Measurements from ENCODE around the gene TMPRSS7.

Gene TMPRSS7, protein sequence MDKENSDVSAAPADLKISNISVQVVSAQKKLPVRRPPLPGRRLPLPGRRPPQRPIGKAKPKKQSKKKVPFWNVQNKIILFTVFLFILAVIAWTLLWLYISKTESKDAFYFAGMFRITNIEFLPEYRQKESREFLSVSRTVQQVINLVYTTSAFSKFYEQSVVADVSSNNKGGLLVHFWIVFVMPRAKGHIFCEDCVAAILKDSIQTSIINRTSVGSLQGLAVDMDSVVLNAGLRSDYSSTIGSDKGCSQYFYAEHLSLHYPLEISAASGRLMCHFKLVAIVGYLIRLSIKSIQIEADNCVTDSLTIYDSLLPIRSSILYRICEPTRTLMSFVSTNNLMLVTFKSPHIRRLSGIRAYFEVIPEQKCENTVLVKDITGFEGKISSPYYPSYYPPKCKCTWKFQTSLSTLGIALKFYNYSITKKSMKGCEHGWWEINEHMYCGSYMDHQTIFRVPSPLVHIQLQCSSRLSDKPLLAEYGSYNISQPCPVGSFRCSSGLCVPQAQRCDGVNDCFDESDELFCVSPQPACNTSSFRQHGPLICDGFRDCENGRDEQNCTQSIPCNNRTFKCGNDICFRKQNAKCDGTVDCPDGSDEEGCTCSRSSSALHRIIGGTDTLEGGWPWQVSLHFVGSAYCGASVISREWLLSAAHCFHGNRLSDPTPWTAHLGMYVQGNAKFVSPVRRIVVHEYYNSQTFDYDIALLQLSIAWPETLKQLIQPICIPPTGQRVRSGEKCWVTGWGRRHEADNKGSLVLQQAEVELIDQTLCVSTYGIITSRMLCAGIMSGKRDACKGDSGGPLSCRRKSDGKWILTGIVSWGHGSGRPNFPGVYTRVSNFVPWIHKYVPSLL

DNA sequence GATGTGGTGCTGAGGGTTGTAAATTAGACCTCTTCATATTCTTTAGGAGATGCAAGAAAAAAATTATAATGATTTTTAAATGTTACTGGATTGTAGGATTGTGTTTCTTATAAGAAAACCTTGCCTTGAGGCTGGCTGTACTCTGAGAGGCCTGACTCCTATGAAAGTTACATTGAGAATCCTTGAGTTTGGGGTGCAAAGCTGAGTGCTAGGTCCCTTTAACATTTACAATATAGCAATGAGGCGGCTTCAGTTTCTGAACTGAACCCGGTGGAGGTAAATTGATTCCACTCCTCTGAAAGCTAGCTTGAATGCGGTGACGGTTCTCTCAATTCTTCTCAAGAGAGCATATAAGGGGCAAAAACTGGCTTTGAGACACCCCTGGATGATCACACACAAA is at the start of gene TMPRSS7:
Gene TMPRSS7 (plus strand): TSS at position 301 of the 400 bp plus-strand sequence. CDS start 110 bp downstream, outside the sequence.
- no peak for DNase-seq (ENCODE audit: low spot score)

DNA sequence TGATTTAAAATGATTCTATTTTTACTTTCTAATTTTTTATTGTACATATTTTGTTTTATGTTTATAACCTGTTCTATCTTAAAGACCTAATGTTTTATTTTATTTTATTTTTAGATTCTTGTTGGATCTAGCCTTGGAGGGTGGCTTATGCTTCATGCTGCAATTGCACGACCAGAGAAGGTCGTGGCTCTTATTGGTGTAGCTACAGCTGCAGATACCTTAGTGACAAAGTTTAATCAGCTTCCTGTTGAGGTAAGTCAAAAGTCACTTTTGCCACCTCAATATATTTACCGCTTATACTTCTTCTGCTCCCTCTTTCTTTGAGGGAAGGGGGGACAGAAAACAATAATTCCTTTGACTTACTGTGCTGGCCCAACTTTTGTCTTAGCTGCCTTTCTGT is 47.7 kb upstream of the TMPRSS7 start:
- DNase-seq (ENCODE audit: low spot score): no peak

DNA sequence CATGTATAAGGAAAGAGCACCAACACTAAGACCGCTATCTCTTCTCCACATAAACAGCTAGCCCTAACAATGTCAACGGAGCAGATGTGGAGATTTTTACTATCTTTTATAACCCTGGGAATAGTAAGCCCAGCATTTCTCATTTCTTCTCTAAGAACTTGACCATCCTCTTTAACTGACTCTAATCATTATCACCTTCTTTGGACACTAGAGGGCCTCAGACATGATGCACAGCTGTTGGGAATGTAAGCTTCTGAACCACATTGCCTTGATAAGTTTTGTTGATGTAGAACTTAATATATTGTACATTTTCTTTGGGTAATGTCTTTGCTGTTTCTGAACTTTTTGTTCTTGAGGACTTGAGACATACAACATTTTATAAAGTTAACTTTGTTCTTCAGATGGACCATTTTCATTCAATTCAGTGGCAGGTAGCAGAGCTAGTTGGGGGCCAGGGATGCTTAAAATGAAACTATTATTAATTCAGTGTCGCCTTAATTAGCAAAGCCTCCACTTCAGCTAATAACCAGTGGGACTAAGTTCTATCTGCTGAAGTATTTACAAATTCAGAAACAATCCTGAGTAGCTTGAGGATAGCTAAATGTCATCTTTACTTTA is 45.4 kb upstream of the TMPRSS7 start:
- DNase-seq (ENCODE audit: low spot score): peak; percentile 61

DNA sequence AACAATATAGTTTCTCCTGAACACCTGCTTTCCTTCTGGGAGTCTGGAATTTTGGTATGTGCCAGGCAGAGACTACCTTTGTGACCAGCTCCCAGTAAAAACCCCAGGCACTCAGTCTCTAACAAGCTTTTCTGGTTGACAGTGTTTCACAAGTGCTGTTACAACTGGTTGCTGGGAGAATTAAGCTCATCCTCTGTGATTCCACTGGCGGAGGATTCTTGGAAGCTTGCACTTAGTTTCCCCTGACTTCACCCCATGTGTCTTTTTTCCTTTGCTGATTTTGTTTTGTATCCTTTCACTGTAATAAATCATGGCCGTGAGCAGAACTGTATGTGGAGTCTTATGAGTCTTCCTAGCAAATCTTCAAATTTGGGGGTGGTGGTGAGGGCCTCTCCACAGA is 41.5 kb upstream of the TMPRSS7 start:
- no peak for DNase-seq (ENCODE audit: low spot score)

DNA sequence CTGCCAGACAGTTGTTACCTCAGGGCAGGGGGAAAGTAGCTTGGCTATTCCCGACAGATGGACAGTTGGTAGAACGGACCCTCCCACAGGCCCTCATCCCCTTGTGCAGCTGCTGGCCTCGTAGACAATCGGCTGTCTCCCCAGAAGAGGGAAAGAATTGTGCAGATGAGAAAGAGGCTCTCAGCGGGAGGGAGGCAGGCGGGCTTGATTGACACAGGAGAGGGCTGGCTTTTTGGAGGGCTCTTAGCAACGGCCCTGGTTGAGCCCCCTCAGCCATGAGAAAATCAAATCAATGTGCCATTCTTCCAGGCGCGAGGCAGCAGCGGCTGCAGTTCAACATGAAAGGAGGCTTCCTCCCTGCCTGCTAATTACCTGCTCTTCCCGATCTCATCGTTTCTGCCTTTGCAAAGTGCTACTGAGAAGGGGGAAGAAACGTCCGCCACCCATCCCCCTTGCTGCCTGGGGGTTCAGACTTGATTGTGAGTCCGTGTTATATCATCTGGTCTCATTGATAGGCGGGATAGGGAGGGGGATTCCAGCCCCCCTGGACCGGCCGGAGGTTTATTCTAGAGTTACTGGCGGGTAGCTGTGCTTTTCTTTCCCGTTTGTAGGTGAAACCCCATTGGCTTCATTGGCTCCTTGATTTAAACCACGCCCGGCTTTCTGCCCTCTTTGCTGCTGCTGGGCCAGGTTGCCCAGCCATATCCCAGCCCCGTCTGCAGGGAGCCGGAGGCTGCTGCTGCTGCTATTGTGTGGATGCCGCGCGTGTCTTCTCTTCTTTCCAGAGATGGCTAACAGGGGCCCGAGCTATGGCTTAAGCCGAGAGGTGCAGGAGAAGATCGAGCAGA is 35.7 kb upstream of the TMPRSS7 start, which contains the start of gene TAGLN3:
Gene TAGLN3 (plus strand): TSS at position 287 of the 848 bp plus-strand sequence. CDS start 501 bp downstream, at position 788.
- DNase-seq (ENCODE audit: low spot score): no peak

DNA sequence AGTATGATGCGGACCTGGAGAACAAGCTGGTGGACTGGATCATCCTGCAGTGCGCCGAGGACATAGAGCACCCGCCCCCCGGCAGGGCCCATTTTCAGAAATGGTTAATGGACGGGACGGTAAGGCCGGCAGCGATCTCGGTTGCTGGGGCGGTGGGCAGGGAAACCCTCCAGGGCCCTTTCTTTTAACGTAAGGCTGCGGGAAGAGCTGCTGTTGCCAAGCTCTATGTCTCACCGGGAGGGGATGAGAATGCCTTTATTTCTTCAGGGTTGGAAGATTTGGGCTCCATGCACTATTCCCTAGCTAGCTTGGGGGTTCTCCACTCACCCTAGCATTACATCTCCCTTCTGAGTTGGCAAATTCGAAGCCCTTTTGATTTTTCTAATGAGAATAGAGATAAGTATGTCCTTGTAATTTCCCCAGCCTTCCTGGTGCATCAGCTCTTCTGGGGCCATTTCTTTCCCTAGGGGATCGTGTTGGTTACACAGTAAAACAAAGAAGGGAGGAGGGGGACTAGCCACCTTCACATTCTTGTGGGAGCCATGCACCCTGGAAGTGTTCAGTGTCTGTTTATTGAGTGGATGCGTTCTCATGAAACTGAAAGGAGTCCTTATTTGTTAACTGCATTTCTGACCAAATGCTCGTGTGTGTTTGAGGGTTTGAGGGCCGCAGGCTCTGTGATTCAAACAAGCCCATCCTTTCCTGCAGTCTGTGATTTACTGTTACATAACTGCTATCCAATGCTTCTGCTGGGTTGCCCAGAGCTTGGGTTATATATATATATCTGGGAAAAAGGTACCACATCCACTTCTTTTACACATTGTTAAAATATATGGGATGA is 34.8 kb upstream of the TMPRSS7 start:
- no peak for DNase-seq (ENCODE audit: low spot score)

DNA sequence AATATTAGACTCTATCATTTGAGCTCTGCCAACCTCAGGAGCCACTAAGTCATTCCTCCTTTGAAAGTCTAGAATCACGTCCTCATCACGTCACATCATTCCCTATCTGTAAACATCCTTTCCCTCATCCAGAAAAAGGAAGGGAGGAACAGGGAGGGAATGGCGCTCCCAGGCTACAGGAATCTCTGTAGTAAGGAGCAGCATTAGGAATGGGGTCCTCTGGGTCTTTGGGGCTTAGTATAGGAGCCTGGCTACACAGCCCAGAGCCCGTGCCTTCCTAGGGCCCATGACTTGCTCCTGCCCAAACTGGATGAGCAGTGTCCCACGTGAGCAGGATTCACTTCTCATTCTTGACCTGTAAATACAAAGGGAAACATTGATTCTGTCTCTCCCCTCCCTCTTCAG is 34.2 kb upstream of the TMPRSS7 start:
- no peak for DNase-seq (ENCODE audit: low spot score)

DNA sequence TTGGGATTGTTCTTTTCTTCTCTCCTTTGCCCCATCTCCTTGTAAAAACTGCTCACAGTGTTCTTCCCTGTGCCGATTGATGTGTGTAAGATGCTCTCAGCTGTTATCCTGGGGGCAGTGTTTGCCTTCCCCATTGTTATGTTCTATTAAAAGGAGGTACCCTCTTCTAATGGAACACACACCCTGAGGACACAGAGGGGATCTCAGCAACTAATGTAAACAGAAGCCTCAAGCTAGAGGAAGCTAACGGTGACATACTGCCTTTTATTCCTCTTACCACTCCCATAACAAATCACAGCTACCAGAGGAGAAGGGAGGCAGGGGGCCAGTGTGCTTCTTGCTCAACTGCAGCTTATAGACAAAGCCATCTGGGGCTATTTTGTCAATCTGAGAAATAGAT is 33.6 kb upstream of the TMPRSS7 start:
- DNase-seq (ENCODE audit: low spot score): no peak

DNA sequence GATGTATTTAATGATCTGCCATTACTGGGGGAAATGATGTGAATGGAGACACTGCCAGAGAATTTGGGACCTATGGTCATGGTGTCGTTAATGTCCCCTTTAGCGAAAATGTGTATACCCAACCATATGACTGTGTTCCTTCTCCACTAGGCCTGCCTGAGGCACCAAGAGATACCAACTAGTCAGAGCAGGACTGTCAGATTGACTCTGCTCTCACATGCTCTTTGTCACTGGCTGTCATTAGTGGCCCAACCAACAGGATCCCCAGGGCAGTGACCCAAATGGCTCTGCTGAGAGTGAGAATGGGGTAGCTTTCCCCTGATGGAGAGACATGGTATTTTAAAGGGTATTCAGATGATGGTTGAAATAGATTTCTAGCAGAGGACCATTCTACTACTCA is 33.0 kb upstream of the TMPRSS7 start:
- DNase-seq (ENCODE audit: low spot score): no peak

DNA sequence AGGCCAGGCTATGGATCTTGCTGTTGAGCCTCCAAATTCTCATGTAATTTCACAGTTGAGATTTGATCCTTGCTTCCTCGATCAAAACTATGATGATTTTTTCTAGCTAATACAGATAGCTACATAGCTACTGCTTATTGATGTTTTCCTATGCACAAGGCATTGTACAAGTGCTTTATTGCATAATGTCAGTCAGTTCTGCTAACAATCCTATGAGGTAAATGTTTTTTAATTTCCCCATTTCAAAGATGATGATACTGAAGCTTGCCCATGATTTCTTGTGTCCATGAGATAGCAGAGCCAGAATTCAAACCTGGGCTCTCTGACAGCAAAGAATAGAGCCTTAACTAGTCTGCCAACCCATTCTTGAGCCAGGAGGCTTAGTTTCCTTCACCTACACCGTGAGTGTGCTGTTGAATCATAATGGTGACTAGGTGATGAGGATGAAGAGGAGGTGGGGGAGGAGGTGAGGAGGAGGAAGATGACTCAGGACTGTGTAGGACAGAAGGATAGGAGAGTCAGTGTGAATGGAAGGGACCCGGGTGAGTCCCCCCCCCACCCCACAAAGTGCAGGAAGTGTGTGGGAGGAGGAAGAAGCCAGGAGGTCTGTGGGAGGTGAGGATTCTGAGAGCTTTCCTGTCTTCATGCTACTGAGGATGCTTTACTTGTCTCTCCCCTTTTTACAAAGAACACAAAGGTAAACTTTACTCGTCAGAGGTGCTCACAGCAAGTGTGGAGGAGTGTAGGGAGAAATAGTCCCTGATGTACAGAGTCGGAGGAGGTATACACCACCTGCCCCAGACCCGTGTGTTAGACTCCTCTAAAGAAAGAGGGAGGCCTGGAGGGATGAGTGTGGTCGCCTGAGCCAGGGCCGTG is 32.2 kb upstream of the TMPRSS7 start:
- DNase-seq (ENCODE audit: low spot score): peak; percentile 19

DNA sequence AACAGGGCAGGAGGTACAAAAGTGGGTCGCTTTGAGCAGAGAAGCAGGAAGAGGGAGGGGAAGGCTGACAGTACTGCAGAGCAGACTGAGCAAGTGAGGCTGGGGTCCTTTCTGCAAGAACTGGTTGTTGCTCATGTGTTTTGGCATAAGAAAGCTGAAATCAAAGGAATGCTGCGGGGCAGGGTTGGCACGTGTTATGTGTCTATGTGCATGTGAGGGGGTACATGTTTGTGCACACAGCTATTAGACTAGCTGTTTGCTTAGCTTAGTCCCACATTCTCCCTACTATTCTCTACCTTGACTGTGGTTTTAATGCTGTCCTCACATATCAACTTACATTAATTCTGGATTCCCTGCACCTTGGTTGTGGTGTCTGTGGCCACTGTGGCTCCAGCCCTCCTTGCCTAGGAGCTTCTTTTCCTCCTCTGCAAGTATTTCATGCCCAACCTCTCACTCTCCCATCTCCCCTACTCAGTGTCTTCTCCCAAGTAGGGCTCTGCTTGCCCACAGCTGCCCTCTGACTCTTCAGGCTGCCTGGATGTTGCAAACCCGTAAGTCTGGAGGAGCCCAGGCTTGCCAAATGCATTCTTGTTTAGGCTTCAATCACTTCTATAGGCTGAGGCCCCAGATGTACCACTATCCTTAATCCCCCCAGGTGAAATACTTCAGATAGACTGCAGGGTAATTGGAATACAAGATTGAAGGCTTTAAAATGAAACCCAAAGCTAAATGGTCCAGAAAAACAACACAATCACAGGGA is 31.0 kb upstream of the TMPRSS7 start:
- no peak for DNase-seq (ENCODE audit: low spot score)

DNA sequence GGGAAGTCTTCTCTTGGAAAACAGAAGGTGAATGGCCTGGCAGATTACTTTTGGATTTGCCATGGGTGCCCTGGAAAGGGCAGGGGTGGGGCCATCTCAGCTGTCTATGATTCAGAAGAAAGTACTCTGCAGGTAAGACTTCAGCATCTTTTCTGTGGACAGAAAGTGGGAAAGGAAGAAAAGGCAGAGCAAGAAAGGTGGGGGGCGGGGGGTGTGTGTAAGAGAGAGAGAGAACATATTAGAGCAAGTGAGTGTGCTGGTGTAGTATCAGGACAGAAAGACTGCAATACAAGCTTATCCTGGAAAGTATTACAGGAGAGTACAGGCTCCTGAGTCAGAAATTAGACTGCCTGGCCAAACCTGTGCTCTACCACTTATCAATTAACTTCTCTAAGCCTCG is 30.3 kb upstream of the TMPRSS7 start:
- no peak for DNase-seq (ENCODE audit: low spot score)

DNA sequence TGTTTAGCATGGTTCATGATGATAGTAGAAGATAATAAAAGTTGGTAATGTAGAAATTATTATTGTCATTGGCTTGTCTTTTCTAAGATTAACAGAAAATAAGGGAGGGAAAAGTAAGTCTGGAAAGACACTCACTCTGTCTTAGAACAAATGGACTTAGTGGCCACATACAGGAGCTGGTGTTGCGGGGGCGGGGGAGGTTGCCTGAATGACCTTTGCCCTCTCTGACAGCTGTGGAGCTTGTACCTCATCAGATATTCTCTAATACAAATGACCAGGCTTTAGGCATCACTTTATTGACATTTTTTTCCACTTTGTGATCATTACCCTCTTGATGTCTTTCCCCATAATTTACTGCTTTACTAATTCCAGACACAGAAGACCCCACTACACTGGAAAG is 29.9 kb upstream of the TMPRSS7 start:
- DNase-seq (ENCODE audit: low spot score): no peak

DNA sequence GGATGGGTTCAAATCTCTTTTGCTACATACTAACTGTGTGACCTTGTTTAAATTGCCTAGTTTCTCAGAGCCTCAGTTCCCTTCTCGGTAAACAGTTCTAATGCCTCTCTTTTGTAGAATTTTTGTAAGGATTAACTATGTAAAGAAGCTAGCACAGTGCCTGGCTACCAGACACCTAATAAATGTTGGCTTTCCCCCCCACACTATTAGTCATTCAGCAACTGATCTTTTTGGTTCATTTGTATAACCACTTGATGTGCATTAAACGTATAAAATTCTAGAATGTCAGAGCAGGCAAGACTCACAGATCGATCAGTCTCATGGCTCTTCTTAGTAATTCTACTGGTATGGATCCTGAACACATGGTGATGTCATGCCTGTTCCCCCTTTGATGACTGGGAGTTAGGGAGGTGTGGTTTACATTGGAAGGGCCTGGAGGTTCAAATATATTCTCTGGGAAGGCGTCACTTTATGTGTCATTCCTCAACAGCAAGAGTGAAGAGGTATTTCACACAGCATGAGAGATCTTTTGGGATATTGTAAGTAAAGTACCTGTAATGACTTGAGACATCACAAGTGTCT is 29.4 kb upstream of the TMPRSS7 start:
- DNase-seq (ENCODE audit: low spot score): no peak

DNA sequence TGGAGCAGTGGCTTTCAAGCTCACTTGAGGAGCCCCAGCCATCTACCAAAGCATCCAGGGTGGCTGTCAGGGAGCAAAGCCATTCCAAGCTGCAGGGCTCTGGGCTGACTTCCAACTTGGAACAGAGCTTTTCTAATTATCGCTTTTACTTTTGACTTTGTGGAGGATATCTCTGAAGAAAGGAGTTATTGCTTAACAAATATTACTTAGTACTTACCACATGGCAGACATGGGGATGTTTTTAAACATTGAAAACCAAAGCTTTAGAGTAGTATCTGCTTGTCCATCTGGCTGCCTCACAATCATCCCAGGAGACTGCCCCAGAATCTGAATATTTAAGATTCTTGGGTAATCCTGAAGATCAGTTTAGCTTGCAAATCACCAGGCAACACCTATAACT is 26.9 kb upstream of the TMPRSS7 start:
- DNase-seq (ENCODE audit: low spot score): no peak

DNA sequence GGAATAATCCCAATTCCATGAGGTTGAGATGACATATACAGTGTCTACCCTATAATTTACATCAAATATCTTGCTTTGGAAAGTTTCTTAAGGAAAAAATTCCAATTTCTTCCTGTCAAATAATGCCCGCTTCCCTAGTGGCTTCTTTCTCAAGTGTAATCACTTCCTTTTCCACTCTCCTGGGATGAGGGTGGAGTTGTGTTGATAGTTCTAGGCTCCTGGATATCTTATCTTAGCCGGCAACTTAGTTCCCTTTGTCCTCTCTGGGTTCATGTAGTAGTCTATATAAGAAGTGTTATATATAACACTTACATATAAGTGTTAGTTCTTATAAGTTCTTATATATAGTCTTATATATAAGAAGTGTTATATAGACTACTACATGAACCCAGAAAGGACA is 24.9 kb upstream of the TMPRSS7 start:
- no peak for DNase-seq (ENCODE audit: low spot score)

DNA sequence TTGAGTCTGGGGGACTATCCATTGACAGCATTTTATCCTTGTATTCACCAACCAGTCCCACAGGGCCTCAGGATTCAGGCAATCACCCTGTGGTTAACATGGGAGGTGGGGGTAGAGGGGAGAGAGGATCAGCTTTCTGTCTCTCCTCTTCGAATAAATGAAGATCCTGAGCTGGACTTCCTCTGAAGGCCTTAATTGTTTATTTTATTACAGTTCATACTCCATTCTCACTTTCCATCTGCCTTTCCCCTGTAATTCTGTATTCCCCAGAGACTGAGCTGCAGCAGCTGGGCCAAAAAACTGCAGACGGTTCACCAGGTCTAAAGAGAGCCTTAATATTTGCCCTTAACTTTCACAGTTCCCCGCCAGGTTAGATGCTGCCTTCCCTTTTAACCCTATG is 23.9 kb upstream of the TMPRSS7 start:
- no peak for DNase-seq (ENCODE audit: low spot score)

DNA sequence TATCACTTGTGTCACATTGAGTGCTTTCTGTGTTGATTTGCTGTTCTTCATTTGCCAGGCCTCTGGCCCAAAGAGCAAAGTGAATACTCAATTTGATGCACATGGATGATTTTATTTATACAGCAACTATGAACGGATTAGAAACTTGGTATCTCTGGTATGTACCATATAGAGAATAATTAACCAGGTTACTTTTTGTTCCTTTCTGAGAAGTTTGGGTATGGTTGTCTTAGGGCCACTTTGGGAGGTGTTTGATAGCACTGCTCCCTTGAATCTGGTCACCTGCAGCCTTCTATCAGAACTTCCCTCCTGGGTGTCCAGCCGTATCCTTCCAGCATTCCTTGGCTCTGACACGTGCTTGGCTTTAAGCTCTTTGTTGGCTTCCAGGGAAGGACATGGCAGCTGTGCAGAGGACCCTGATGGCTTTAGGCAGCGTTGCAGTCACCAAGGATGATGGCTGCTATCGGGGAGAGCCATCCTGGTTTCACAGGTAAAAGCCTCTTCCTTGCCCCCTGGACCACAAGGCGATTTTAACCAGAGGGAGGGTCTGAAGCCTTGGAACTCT is 23.1 kb upstream of the TMPRSS7 start:
- DNase-seq (ENCODE audit: low spot score): no peak

All from LoVo (cell line).